Activated B cell treated with CpG ODN at 0.5 μM for 24 hours (primary cell): Measurements from ENCODE around the gene RNF220. TPM values are rescaled to one million over a fixed set of nuclear protein-coding genes. Genes with fewer than 3 reads are reported as not detected.

ENCODE experiments used
- ATAC-seq: fragments of 200-7000 bp; cut with Tn5 transposase; one replicate; pipeline ENCODE4 v1.10.0; 2021; ENCODE audit warnings: low read depth, mild to moderate bottlenecking, moderate library complexity
- CTCF ChIA-PET: fragments of 350-600 bp; sonication (Branson Sonifier 250); formaldehyde crosslinking; loops from one replicate; lab custom pipeline; 2021; ENCODE audit warnings: antibody characterized with exemption; lab: Charles Lee
- POLR2A ChIA-PET: fragments of 350-600 bp; sonication (Branson Sonifier 250); formaldehyde crosslinking; loops from one replicate; lab custom pipeline; 2021; ENCODE audit warnings: antibody characterized with exemption; lab: Charles Lee
- DNase-seq: peaks from one replicate; pipeline ENCODE4 v3.0.0; 2022
- H3K27ac Mint-ChIP-seq: one replicate; pipeline ENCODE4 v1.8.0; 2020; ENCODE audit warnings: mixed read lengths
- H3K27me3 Mint-ChIP-seq: one replicate; pipeline ENCODE4 v1.8.0; 2021; ENCODE audit warnings: mixed read lengths
- H3K36me3 Mint-ChIP-seq: one replicate; pipeline ENCODE4 v1.8.0; 2021; ENCODE audit warnings: low read depth, mixed read lengths
- H3K4me1 Mint-ChIP-seq: one replicate; pipeline ENCODE4 v1.8.0; 2021; ENCODE audit warnings: mixed read lengths
- H3K4me3 Mint-ChIP-seq: one replicate; pipeline ENCODE4 v1.8.0; 2020; ENCODE audit warnings: mild to moderate bottlenecking, mixed read lengths
- H3K9me3 Mint-ChIP-seq: one replicate; pipeline ENCODE4 v1.8.0; 2020; ENCODE audit warnings: mixed read lengths
- intact Hi-C: fragments of 100-400 bp; cut with micrococcal nuclease; formaldehyde crosslinking; loops from one replicate; pipeline ENCODE4 v1.15.1; 2024
- total RNA-seq: library from RNA; stranded (reverse); gene quantifications from 2 replicates; pipeline ENCODE4 v1.2.3, GENCODE V29; 2022
- TF ChIP-seq, protein P1 (sequence below): fragments of 200-600 bp; IDR thresholded peaks from one replicate; pipeline ENCODE4 v1.8.0; 2022; ENCODE audit warnings: antibody characterized with exemption, mild to moderate bottlenecking

Gene RNF220
- total RNA-seq, 1 donor from 2014 or later = 103 TPM

DNA sequence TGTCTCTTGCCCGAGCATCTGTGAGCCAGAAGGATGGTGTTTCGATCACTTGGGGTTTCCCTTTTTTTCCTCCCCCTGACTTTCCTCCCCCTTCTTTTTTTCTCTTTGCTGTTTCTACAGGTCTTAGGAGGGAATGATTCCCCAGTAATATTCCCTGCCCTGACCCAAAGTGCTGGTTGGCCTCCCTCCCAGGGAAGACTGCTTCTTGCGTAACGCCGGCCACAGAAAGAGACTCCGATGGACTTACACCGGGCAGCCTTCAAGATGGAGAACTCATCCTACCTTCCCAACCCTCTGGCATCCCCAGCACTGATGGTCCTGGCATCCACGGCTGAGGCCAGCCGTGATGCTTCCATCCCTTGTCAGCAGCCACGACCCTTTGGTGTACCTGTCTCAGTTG is 6.8 kb downstream of the RNF220 start:
- Mint-ChIP-seq H3K4me3 (no peak overlapping the region), H3K36me3 (no peaks in the 10 kb centered on the region), H3K27me3 (peaks cover 44% of the 10 kb centered on the region), H3K9me3 (no peaks in the 10 kb centered on the region), H3K27ac (no peak overlapping the region), H3K4me1 (peaks cover 21% of the 10 kb centered on the region)
- ATAC-seq (no peak), DNase-seq (no peak)
- intact Hi-C loops = no loop called here
- ChIA-PET POLR2A (no interaction called here), CTCF (no interaction called here)
- TF ChIP-seq, protein P1, sequence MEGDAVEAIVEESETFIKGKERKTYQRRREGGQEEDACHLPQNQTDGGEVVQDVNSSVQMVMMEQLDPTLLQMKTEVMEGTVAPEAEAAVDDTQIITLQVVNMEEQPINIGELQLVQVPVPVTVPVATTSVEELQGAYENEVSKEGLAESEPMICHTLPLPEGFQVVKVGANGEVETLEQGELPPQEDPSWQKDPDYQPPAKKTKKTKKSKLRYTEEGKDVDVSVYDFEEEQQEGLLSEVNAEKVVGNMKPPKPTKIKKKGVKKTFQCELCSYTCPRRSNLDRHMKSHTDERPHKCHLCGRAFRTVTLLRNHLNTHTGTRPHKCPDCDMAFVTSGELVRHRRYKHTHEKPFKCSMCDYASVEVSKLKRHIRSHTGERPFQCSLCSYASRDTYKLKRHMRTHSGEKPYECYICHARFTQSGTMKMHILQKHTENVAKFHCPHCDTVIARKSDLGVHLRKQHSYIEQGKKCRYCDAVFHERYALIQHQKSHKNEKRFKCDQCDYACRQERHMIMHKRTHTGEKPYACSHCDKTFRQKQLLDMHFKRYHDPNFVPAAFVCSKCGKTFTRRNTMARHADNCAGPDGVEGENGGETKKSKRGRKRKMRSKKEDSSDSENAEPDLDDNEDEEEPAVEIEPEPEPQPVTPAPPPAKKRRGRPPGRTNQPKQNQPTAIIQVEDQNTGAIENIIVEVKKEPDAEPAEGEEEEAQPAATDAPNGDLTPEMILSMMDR = no peak

DNA sequence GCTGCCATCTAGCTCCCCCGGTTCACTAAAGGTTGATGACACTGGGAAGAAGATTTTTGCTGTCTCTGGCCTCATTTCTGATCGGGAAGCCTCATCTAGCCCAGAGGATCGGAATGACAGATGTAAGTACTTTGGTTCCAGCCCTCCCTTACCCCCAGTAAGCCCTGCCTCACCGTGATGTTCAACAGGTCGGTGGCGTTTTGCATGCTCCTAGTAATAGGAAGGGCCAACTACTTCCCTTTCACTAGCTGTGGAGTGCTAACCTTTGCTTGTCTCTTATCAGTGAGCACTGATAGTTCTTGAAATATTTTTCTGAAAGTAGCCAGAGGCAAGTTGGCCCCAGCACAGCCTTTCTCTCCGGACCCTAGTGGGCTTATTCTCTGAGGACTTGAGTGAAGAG is 7.5 kb downstream of the RNF220 start:
- ChIA-PET CTCF (no interaction called here), POLR2A (no interaction called here)
- Mint-ChIP-seq H3K27ac (no peak overlapping the region), H3K27me3 (peaks cover 49% of the 10 kb centered on the region), H3K9me3 (no peaks in the 10 kb centered on the region), H3K4me3 (no peak overlapping the region), H3K4me1 (peaks cover 20% of the 10 kb centered on the region), H3K36me3 (no peaks in the 10 kb centered on the region)
- DNase-seq (no peak), ATAC-seq (no peak)
- intact Hi-C loops = no loop called here
- TF ChIP-seq, protein P1 = no peak

DNA sequence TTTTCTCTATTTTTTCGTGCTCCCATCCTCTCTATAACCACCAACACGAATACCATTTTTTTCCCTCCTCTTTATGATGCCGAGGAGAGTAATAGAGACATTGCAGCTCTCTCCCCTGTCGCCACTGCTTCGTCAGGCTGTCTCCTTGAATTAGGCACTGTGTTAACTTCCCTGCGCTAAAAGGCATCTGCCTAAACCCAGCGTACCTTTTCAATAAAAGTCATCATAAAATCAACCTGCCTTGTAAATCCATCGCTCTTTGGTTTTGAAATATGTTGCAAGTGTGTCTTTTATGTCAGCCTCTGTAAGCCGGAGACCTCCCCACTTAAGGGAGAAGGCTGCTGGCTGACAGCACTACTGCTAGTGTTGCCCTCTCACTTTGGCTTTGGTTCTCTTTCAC is 8.7 kb downstream of the RNF220 start:
- no peak overlapping the region for H3K4me3 Mint-ChIP-seq

DNA sequence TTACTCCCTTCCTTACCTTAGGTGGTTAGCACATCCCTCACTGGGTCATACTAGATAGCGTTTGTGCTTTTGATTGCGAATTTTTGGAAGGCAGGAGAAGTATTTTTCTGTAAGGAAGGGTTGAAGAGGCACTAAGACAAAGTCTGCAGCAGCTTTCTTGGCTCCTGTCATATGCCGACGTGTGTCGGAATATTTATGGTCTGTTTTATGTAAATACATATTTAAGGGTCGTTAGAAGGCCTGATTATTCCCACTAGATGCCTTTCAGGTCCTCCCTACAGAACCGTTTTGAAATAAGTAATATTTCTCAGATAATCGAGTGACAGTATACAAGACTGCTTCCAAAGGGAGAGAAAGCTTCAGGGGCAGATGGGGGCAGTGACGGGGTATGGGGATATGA is 10.0 kb downstream of the RNF220 start:
- ATAC-seq (no peak), DNase-seq (no peak)
- ChIA-PET CTCF (no interaction called here), POLR2A (no interaction called here)
- no peaks in the 10 kb centered on the region for H3K9me3 Mint-ChIP-seq
- peaks cover 45% of the 10 kb centered on the region for H3K27me3 Mint-ChIP-seq
- H3K27ac Mint-ChIP-seq = no peak overlapping the region
- intact Hi-C loops = no loop called here
- TF ChIP-seq, protein P1 = no peak
- no peak overlapping the region for H3K4me3 Mint-ChIP-seq
- H3K36me3 Mint-ChIP-seq = no peaks in the 10 kb centered on the region
- H3K4me1 Mint-ChIP-seq = peaks cover 9% of the 10 kb centered on the region

More for the DNA sequence above, 8.7 kb downstream of the RNF220 start:
- Mint-ChIP-seq H3K9me3 (no peaks in the 10 kb centered on the region), H3K27me3 (peaks cover 45% of the 10 kb centered on the region), H3K4me1 (peaks cover 16% of the 10 kb centered on the region), H3K27ac (no peak overlapping the region), H3K36me3 (no peaks in the 10 kb centered on the region)
- TF ChIP-seq, protein P1 = no peak
- no peak for DNase-seq
- intact Hi-C loops = no loop called here
- ATAC-seq = no peak
- POLR2A ChIA-PET = no interaction called here
- CTCF ChIA-PET = no interaction called here

DNA sequence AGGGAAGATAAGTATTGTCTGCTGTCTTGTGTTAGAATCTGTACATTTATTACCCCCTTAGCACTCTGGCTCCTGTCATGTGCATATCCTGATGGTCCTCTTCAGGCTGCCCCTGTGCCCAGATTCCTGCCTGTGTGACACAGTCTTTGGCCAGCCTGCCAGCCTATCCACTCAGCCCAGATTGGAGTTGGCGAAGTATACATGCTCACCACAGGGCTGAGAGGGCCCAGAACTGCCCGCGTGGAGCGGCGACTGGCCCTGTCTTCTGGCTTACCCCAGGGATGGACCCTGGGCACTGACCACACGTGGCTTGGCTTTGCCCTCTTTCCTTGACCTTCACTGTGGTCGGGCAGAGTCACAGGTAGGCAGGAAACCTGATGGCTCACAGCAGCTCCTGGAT is 11.4 kb downstream of the RNF220 start:
- POLR2A ChIA-PET = no interaction called here
- Mint-ChIP-seq H3K4me1 (peaks cover 9% of the 10 kb centered on the region), H3K27me3 (peaks cover 59% of the 10 kb centered on the region), H3K4me3 (no peak overlapping the region), H3K27ac (no peak overlapping the region), H3K36me3 (no peaks in the 10 kb centered on the region), H3K9me3 (no peaks in the 10 kb centered on the region)
- TF ChIP-seq, protein P1 = no peak
- no peak for DNase-seq
- no peak for ATAC-seq
- intact Hi-C loops = no loop called here
- CTCF ChIA-PET = no interaction called here
